Measurements from ENCODE around the gene INPP5D. TPM values are rescaled to one million over a fixed set of nuclear protein-coding genes. Genes with fewer than 3 reads are reported as not detected.
"Not testable (repeated sequence)": the region's sequence is repeated elsewhere in the genome, so short reads cannot be mapped to it uniquely, and the experiment has no call there.

Gene INPP5D
- total RNA-seq, 2 donors from 2014 or later = 163 to 184 TPM

- H3K27ac Mint-ChIP-seq = peak overlapping the region; percentile 72
- H3K27me3 Mint-ChIP-seq = no peaks in the 10 kb centered on the region
- H3K36me3 Mint-ChIP-seq (ENCODE audit: low read depth) = peaks cover 3% of the 10 kb centered on the region
- no peak overlapping the region for H3K4me3 Mint-ChIP-seq
- no peak for DNase-seq
- no peaks in the 10 kb centered on the region for H3K9me3 ChIP-seq (ENCODE audit: control insufficient read depth, low read length, poor library complexity, severe bottlenecking)
- no peak for ATAC-seq
- peaks cover 26% of the 10 kb centered on the region for H3K4me1 Mint-ChIP-seq
Observed at GRCh38 chr2:233119123-233119522, 59.0 kb downstream of the INPP5D start.

- Mint-ChIP-seq H3K27ac (peak overlapping the region; percentile 72), H3K4me1 (peaks cover 26% of the 10 kb centered on the region)
Observed at GRCh38 chr2:233119806-233120205, 59.7 kb downstream of the INPP5D start.

GRCh38 chr2:233120459-233120858 is 60.3 kb downstream of the INPP5D start:
- Mint-ChIP-seq H3K4me3 (no peak overlapping the region), H3K4me1 (peaks cover 21% of the 10 kb centered on the region), H3K27me3 (no peaks in the 10 kb centered on the region), H3K36me3 (ENCODE audit: low read depth) (peaks cover 3% of the 10 kb centered on the region), H3K27ac (peak overlapping the region; percentile 72)
- ATAC-seq = no peak
- DNase-seq = no peak
- H3K9me3 ChIP-seq (ENCODE audit: control insufficient read depth, low read length, poor library complexity, severe bottlenecking) = no peaks in the 10 kb centered on the region

More at GRCh38 chr2:233119806-233120205, 59.7 kb downstream of the INPP5D start:
- no peak for ATAC-seq
- H3K4me3 Mint-ChIP-seq = no peak overlapping the region
- no peaks in the 10 kb centered on the region for H3K9me3 ChIP-seq (ENCODE audit: control insufficient read depth, low read length, poor library complexity, severe bottlenecking)
- H3K27me3 Mint-ChIP-seq = no peaks in the 10 kb centered on the region
- H3K36me3 Mint-ChIP-seq (ENCODE audit: low read depth) = peaks cover 3% of the 10 kb centered on the region
- DNase-seq = no peak

- peaks cover 3% of the 10 kb centered on the region for H3K36me3 Mint-ChIP-seq (ENCODE audit: low read depth)
- DNase-seq (no peak), ATAC-seq (no peak)
- peaks cover 20% of the 10 kb centered on the region for H3K4me1 Mint-ChIP-seq
- peak overlapping the region; percentile 59 for H3K27ac Mint-ChIP-seq
- no peak overlapping the region for H3K4me3 Mint-ChIP-seq
- H3K27me3 Mint-ChIP-seq = no peaks in the 10 kb centered on the region
- no peaks in the 10 kb centered on the region for H3K9me3 ChIP-seq (ENCODE audit: control insufficient read depth, low read length, poor library complexity, severe bottlenecking)
Observed at GRCh38 chr2:233121856-233122255, 61.7 kb downstream of the INPP5D start.

DNA sequence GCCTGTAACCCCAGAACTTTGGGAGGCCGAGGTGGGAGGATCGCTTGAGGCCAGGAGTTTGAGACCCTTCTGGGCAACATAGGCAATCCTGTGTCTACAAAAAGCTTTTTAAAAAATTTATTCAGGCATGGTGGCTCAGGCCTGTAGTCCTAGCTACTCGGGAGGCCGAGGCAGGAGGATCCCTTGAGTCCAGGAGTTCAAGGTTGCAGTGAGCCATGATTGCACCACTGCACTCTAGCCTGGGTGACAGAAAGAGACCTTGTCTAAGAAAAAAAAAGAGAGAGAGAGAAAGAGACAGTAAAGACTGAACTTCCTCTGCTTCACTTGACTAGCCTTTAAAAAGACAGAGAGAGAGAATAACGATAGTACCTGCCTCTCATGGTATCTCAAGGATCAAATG is 62.4 kb downstream of the INPP5D start:
- H3K27ac Mint-ChIP-seq = peak overlapping the region; percentile 59
- no peaks in the 10 kb centered on the region for H3K9me3 ChIP-seq (ENCODE audit: control insufficient read depth, low read length, poor library complexity, severe bottlenecking)
- H3K4me1 Mint-ChIP-seq = peaks cover 21% of the 10 kb centered on the region
- no peak overlapping the region for H3K4me3 Mint-ChIP-seq
- DNase-seq = no peak
- ATAC-seq = no peak
- no peaks in the 10 kb centered on the region for H3K27me3 Mint-ChIP-seq
- H3K36me3 Mint-ChIP-seq (ENCODE audit: low read depth) = peaks cover 3% of the 10 kb centered on the region

- not testable (repeated sequence) for H3K36me3 Mint-ChIP-seq (ENCODE audit: low read depth); H3K27ac Mint-ChIP-seq; H3K9me3 ChIP-seq (ENCODE audit: control insufficient read depth, low read length, poor library complexity, severe bottlenecking); H3K4me3 Mint-ChIP-seq; DNase-seq; H3K27me3 Mint-ChIP-seq; ATAC-seq
- peaks cover 16% of the 10 kb centered on the region for H3K4me1 Mint-ChIP-seq
Observed at GRCh38 chr2:233123576-233123975, 63.4 kb downstream of the INPP5D start.

GRCh38 chr2:233124421-233125080 is 64.4 kb downstream of the INPP5D start:
- no peaks in the 10 kb centered on the region for H3K9me3 ChIP-seq (ENCODE audit: control insufficient read depth, low read length, poor library complexity, severe bottlenecking)
- Mint-ChIP-seq H3K36me3 (ENCODE audit: low read depth) (peaks cover 3% of the 10 kb centered on the region), H3K4me3 (no peak overlapping the region), H3K27ac (no peak overlapping the region), H3K4me1 (peaks cover 7% of the 10 kb centered on the region), H3K27me3 (no peaks in the 10 kb centered on the region)
- ATAC-seq (peak; percentile 75), DNase-seq (no peak)

- peaks cover 6% of the 10 kb centered on the region for H3K36me3 Mint-ChIP-seq (ENCODE audit: low read depth)
- no peaks in the 10 kb centered on the region for H3K27me3 Mint-ChIP-seq
- no peak overlapping the region for H3K4me3 Mint-ChIP-seq
- H3K4me1 Mint-ChIP-seq = peaks cover 12% of the 10 kb centered on the region
- H3K9me3 ChIP-seq (ENCODE audit: control insufficient read depth, low read length, poor library complexity, severe bottlenecking) = no peaks in the 10 kb centered on the region
- ATAC-seq = no peak
- H3K27ac Mint-ChIP-seq = no peak overlapping the region
- no peak for DNase-seq
Observed at GRCh38 chr2:233125455-233126065, 65.4 kb downstream of the INPP5D start.

DNA sequence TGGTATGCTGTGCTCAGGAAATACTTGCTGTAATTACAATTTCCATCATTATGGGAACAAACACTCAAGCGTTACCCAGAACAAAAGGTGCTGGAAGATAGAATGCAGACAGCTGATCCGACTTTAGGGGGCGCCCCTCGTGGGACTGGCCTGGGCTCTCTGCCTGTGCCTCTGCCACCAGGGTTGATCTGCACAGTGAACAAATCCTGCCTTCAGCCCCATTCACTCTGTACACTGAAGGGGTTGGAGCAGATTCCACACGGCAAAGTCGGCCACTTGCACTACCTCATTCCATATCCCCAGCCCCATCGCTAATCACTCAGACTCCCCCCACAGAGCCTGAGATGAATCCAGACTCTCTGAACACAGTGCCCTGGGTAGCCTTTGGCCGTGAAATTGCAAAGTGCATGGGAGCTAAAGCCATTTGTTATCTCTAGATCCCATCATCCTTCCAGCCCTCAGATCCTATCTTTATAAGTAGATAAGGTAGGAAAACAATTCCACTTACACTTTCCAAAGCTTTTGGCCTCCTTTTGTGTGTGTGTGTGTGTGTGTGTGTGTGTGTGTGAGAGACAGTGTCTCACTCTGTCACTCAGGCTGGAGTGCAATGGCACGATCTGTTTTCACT is 69.3 kb downstream of the INPP5D start:
- ATAC-seq (no peak), DNase-seq (no peak)
- Mint-ChIP-seq H3K4me3 (no peak overlapping the region), H3K36me3 (ENCODE audit: low read depth) (peaks cover 16% of the 10 kb centered on the region), H3K27me3 (no peaks in the 10 kb centered on the region), H3K27ac (peak overlapping the region; percentile 84), H3K4me1 (peaks cover 17% of the 10 kb centered on the region)
- no peaks in the 10 kb centered on the region for H3K9me3 ChIP-seq (ENCODE audit: control insufficient read depth, low read length, poor library complexity, severe bottlenecking)

DNA sequence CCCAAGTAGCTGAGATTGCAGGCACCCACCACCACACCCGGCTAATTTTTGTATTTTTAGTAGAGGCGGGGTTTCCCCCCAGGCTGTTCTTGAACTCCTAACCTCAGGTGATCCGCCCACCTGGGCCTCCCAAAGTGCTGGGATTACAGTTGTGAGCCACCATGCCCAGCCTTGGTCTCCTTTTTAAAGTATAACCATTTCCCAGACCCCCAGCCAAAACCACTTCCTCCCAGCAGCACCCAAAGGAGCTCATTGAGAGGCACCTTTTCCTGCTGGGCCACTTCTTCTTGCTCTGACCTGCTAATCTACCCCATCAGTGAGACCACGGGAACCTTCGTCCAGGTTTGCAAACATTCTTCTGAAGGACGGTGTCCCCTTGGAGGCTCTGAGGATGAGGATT is 69.9 kb downstream of the INPP5D start:
- H3K4me3 Mint-ChIP-seq = no peak overlapping the region
- no peak for ATAC-seq
- peaks cover 20% of the 10 kb centered on the region for H3K36me3 Mint-ChIP-seq (ENCODE audit: low read depth)
- DNase-seq = no peak
- H3K4me1 Mint-ChIP-seq = peaks cover 15% of the 10 kb centered on the region
- no peaks in the 10 kb centered on the region for H3K27me3 Mint-ChIP-seq
- H3K9me3 ChIP-seq (ENCODE audit: control insufficient read depth, low read length, poor library complexity, severe bottlenecking) = no peaks in the 10 kb centered on the region
- H3K27ac Mint-ChIP-seq = peak overlapping the region; percentile 84

DNA sequence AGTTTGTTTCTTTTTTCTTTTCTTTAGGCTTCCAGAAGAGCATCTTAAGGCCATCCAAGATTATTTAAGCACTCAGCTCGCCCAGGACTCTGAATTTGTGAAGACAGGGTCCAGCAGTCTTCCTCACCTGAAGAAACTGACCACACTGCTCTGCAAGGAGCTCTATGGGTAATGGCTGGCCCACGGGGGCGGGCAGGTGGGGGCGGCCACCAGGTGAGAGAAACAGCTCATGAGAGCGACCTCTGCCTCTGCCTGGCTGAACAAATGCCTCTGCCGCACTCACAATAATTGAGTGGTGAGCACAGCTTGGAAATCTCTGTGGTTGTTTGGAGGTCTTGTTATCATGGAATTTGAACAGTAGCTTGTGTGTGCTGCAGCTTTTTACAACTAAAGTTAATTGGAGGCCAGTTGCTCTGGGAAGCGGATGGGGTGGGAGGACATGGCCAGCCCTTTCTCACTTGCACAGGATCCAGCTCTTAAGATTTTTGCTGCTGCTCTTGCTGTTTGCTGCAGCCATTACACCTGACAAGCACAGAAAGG is 70.4 kb downstream of the INPP5D start:
- H3K9me3 ChIP-seq (ENCODE audit: control insufficient read depth, low read length, poor library complexity, severe bottlenecking) = no peaks in the 10 kb centered on the region
- DNase-seq = no peak
- ATAC-seq = no peak
- Mint-ChIP-seq H3K36me3 (ENCODE audit: low read depth) (peaks cover 20% of the 10 kb centered on the region), H3K4me1 (peaks cover 15% of the 10 kb centered on the region), H3K27me3 (no peaks in the 10 kb centered on the region), H3K4me3 (no peak overlapping the region), H3K27ac (peak overlapping the region; percentile 84)

DNA sequence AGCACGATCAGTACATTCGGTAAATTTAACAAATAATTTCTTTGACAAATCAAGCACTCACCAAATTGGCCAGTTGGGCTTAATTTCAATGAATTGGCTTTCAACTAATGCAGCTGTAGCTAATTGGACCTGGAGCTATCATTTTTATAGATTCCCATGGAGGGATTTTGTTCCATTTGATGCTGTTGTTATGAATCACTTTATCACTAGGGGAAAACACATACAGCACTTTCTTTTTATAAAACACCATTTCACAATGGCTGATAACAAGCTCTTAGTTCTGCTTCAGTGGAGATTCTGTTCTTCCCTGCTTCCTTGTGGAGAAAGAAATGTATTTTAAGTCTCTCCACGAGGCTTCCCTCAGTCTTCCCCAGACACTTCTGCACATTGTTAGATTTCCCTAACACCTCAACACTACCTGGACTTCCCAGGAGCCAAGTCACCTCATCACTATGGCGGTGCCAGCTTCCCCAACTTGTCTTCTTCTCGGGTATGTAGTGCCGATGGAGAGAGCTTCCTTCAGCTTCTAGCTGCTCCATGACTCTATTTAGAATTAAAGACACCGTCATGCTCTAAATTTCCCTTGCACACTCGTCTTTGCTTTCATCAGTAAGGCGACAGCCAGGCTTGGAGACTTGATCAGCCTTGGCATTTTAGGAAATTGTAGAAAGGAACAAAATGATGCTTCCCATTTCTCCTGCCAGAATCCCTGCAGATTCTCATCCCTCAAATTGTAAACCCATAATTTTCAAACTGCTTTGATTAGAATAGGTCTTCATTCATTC is 72.0 kb downstream of the INPP5D start:
- no peak overlapping the region for H3K4me3 Mint-ChIP-seq
- H3K27ac Mint-ChIP-seq = peak overlapping the region; percentile 8
- no peaks in the 10 kb centered on the region for H3K9me3 ChIP-seq (ENCODE audit: control insufficient read depth, low read length, poor library complexity, severe bottlenecking)
- H3K4me1 Mint-ChIP-seq = peaks cover 12% of the 10 kb centered on the region
- H3K27me3 Mint-ChIP-seq = no peaks in the 10 kb centered on the region
- DNase-seq (no peak), ATAC-seq (no peak)
- H3K36me3 Mint-ChIP-seq (ENCODE audit: low read depth) = peaks cover 23% of the 10 kb centered on the region

DNA sequence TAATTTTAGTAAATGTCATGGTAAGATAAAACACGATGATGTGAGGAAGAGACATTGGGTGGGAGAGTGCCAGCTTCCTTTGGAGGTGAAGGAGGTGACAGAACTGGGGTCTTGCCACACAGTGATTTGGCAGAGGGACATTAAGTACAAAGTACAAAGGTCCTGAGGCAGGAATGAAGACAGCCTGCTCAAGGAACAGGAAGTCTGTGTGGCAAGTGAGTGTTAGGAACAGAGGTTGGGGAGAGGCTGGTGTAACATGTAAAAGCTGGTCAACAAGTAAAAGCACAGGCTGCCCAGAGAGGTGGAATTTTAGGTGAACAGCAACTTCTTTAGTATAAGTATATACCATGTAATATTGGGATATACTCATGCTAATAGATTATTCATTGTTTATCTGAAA is 73.1 kb downstream of the INPP5D start:
- H3K4me1 Mint-ChIP-seq = peaks cover 11% of the 10 kb centered on the region
- H3K9me3 ChIP-seq (ENCODE audit: control insufficient read depth, low read length, poor library complexity, severe bottlenecking) = no peaks in the 10 kb centered on the region
- peaks cover 23% of the 10 kb centered on the region for H3K36me3 Mint-ChIP-seq (ENCODE audit: low read depth)
- no peaks in the 10 kb centered on the region for H3K27me3 Mint-ChIP-seq
- ATAC-seq (no peak), DNase-seq (no peak)
- no peak overlapping the region for H3K4me3 Mint-ChIP-seq
- peak overlapping the region; percentile 80 for H3K27ac Mint-ChIP-seq

Measured in T-helper 17 cell (primary cell).